D721Med (cell line): ENCODE results near the gene COPZ2.
A peak's percentile ranks its signal among the peaks of the same experiment; 100 is the strongest.
"Not testable (repeated sequence)": the region's sequence is repeated elsewhere in the genome, so short reads cannot be mapped to it uniquely, and the experiment has no call there.

Source experiments
- DNase-seq: peaks from one replicate; pipeline ENCODE4 v3.0.0; 2011; ENCODE audit warnings: low spot score; ENCODE audit not compliant: insufficient read length
- FAIRE-seq: peaks from 2 replicates; lab custom pipeline; 2011; peaks lifted over from hg19 to GRCh38; lab: Jason Lieb, UNC
- CTCF ChIP-seq: IDR thresholded peaks from 2 replicates; pipeline ENCODE4 v1.5.1; 2012; ENCODE audit warnings: mild to moderate bottlenecking, control low read depth; ENCODE audit not compliant: insufficient read depth; ENCODE audit errors: missing control alignments

The COPZ2 gene

GRCh38 chr17:48002916-48003416 lies 34.6 kb downstream of the COPZ2 start:
- FAIRE-seq: peak; percentile 67
- DNase-seq: no peak
- TF ChIP-seq CTCF: no peak

GRCh38 chr17:48002266-48002915 lies 35.2 kb downstream of the COPZ2 start:
- no peak for DNase-seq
- no peak for FAIRE-seq
- TF ChIP-seq CTCF: no peak

- DNase-seq, FAIRE-seq: not testable (repeated sequence)
Measured at GRCh38 chr17:48001657-48002056, 35.9 kb downstream of the COPZ2 start.

DNA sequence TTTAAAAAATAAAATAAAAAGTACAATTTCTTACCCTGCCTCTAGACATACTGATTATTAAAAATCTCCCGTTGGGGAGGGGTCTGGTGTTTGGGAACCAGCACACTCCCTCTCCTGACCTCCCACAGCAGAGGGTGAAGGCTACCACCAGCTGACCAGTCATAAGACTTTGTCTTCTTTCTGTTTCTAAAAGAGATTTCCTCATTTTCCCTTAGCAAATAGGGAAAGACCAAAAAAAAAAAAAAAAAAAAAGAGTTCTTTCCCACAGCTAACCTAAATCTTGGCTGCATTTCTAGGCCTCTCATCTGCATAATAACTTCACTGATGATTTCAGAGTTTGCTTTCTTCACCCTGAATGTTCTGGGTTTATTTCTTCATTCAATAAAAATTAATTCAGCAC lies 36.4 kb downstream of the COPZ2 start:
- no peak for DNase-seq

GRCh38 chr17:47999582-47999981 lies 38.0 kb downstream of the COPZ2 start:
- no peak for FAIRE-seq
- DNase-seq: no peak
- TF ChIP-seq CTCF: no peak

More for the DNA sequence above, 36.4 kb downstream of the COPZ2 start:
- no peak for FAIRE-seq
- TF ChIP-seq CTCF: no peak

DNA sequence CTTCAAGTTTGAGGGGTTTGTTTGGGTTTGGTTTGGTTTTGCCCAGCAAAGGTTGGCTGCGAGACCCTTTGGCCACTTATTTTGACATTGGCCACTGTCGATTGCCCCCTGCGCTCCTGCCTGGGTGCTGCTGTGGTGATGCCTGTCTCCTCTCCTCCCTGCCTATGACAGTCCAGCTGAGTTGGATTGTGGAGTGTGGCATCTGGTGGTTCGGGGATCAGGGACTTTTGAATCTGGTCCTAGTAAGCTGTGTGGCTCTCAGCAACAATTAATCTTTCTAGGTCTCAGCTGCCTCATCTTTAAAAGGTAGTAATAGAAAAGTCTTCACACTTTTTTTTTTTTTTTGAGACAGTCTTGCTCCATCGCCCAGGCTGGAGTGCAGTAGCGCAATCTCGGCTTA lies 39.6 kb downstream of the COPZ2 start:
- FAIRE-seq (no peak), DNase-seq (peak; percentile 52)
- no peak for TF ChIP-seq CTCF

DNA sequence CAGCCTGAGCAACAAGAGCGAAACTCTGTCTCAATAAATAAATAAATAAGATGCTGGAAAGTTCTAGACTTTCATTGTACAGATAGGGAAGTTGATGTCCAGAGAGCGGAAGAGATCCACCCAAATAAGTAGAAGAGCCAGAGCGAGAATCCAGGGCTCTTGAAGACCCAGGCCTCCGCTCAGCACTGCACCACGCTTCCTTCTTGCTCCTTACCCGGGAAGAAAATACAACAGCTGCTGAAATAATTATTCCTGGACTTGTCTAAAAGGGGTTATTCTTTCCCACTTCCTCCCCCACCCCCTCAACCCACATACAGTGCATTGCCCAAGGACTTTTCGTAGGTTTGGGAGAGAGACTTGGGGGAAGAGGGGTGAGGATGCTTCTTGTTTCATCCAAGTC lies 40.0 kb downstream of the COPZ2 start:
- DNase-seq: no peak
- no peak for TF ChIP-seq CTCF
- no peak for FAIRE-seq
